Measurements from ENCODE around the gene SHC4. TPM values are rescaled to one million over a fixed set of nuclear protein-coding genes. Genes with fewer than 3 reads are reported as not detected.
A peak's percentile ranks its signal among the peaks of the same experiment; 100 is the strongest.

Gene SHC4
- total and polyA plus RNA-seq, 9 of the 15 experiments (the other 6 are each of a cell fraction or from before 2014, with no cell fraction given), result 0.43 to 1.2 (median 0.67) TPM

- H3K9me3 ChIP-seq (replicated peaks; ENCODE audit: control insufficient read depth, insufficient read depth, low read depth, low read length), result no peaks in the 10 kb centered on the region
- intact Hi-C loops (cut with micrococcal nuclease) (no loop called here), in situ Hi-C loops (cut with MboI) (loop anchor here (5.0 kb wide), 1 partner anchor 96 kb away; no protein-coding TSS in a partner anchor)
- FAIRE-seq, result no peak
- H3K9ac ChIP-seq (ENCODE audit: insufficient read depth in 1 of 2, low read depth in 2 of 2, low read length in 2 of 2), result peak overlapping the region in 1 of 2 experiments; percentile 64; a peak in 1 of 4 replicates
- H3K27ac ChIP-seq (ENCODE audit: extremely low read depth, low read depth, low read length), result no peak overlapping the region
- H3K4me1 ChIP-seq (replicated peaks in 1 of 2; ENCODE audit: control insufficient read depth in 2 of 2, insufficient read depth in 2 of 2, low read length in 2 of 2), result peaks cover 4 to 12% of the 10 kb centered on the region in 2 experiments; a peak in 4 of 5 replicates
- peaks cover 35 to 50% of the 10 kb centered on the region in 2 experiments for H3K27me3 ChIP-seq (ENCODE audit: control insufficient read depth in 2 of 2, insufficient read depth in 2 of 2, low read length in 2 of 2)
- peak overlapping the region; percentile 16; the same call in 1 of the 2 replicates for H3K4me3 ChIP-seq
- no peaks in the 10 kb centered on the region for H3K79me2 ChIP-seq (ENCODE audit: control insufficient read depth, insufficient read depth, low read length)
- no peak for DNase-seq (ENCODE audit: extremely low read depth in 1 of 4, low spot score in 3 of 4)
- H2AFZ ChIP-seq (ENCODE audit: low read depth, low read length), result peak overlapping the region; percentile 60; the same call in 1 of the 2 replicates
- POLR2A ChIA-PET, result interaction anchor here (0.7 to 3.2 kb wide), 2 partner anchors 13 to 438 kb away, joined by 3 to 12 read pairs; no protein-coding TSS in a partner anchor
- 11% methylated on average over 51 of the region's 54 CpGs for WGBS (ENCODE audit: insufficient coverage, low coverage, missing lambda C conversion rate)
- H3K9me1 ChIP-seq (ENCODE audit: control insufficient read depth, insufficient read depth, low read length), result no peaks in the 10 kb centered on the region
- CTCF ChIA-PET (ENCODE audit: low intra/inter-chr PET ratio), result no interaction called here
- no TSS peak for BruUV-seq (replicated peaks)
- TF ChIP-seq ZC3H8 (IDR thresholded peaks at IDR 0.05) (no peak), CREB1 (IDR thresholded peaks at IDR 0.05) (no peak), CREB1 (CRISPR knock-in tag; IDR thresholded peaks at IDR 0.05) (no peak)
- H3K36me3 ChIP-seq (ENCODE audit: control insufficient read depth, insufficient read depth, low read length), result no peaks in the 10 kb centered on the region
- ATAC-seq, result peak; percentile 50
- peak overlapping the region; percentile 66 for H3K4me2 ChIP-seq (ENCODE audit: insufficient read depth, low read length)
- no peaks in the 10 kb centered on the region for H4K20me1 ChIP-seq (replicated peaks; ENCODE audit: control insufficient read depth, insufficient read depth, low read length)
These were observed 826 bp downstream of the SHC4 start for GRCh38 chr15:48962662-48963523.

GRCh38 chr15:48955967-48956366 lies 7.8 kb downstream of the SHC4 start:
- FAIRE-seq (no peak), DNase-seq (ENCODE audit: extremely low read depth in 1 of 4, low spot score in 3 of 4) (no peak), ATAC-seq (no peak)
- no peaks in the 10 kb centered on the region for H3K4me1 ChIP-seq (replicated peaks in 1 of 2; ENCODE audit: control insufficient read depth in 2 of 2, insufficient read depth in 2 of 2, low read length in 2 of 2)
- ChIA-PET POLR2A (no interaction called here), CTCF (ENCODE audit: low intra/inter-chr PET ratio) (no interaction called here)
- H3K4me3 ChIP-seq, result no peak overlapping the region
- H3K36me3 ChIP-seq (ENCODE audit: control insufficient read depth, insufficient read depth, low read length), result no peaks in the 10 kb centered on the region
- no peaks in the 10 kb centered on the region for H4K20me1 ChIP-seq (replicated peaks; ENCODE audit: control insufficient read depth, insufficient read depth, low read length)
- no peaks in the 10 kb centered on the region for H3K9me1 ChIP-seq (ENCODE audit: control insufficient read depth, insufficient read depth, low read length)
- no peak overlapping the region for H2AFZ ChIP-seq (ENCODE audit: low read depth, low read length)
- intact Hi-C loops (cut with micrococcal nuclease) (no loop called here), in situ Hi-C loops (cut with MboI) (no loop called here)
- H3K27me3 ChIP-seq (ENCODE audit: control insufficient read depth in 2 of 2, insufficient read depth in 2 of 2, low read length in 2 of 2), result peaks cover 20 to 23% of the 10 kb centered on the region in 2 experiments
- BruUV-seq (replicated peaks), result no TSS peak
- H3K4me2 ChIP-seq (ENCODE audit: insufficient read depth, low read length), result no peak overlapping the region
- TF ChIP-seq ZNF316 (IDR thresholded peaks at IDR 0.05) (peak; percentile 30; the same call in 1 of the 2 replicates), NFIC (IDR thresholded peaks at IDR 0.05) (no peak)
- no peak overlapping the region for H3K9ac ChIP-seq (ENCODE audit: insufficient read depth in 1 of 2, low read depth in 2 of 2, low read length in 2 of 2)
- 2% methylated on average over 3 of the region's 3 CpGs for whole genome bisulfite sequencing (ENCODE audit: insufficient coverage, low coverage, missing lambda C conversion rate)
- H3K9me3 ChIP-seq (replicated peaks; ENCODE audit: control insufficient read depth, insufficient read depth, low read depth, low read length), result no peaks in the 10 kb centered on the region
- no peak overlapping the region for H3K27ac ChIP-seq (ENCODE audit: extremely low read depth, low read depth, low read length)
- no peaks in the 10 kb centered on the region for H3K79me2 ChIP-seq (ENCODE audit: control insufficient read depth, insufficient read depth, low read length)

Data from K562 (cell line).